Measurements from ENCODE around the gene FSD1L.

The FSD1L gene

DNA sequence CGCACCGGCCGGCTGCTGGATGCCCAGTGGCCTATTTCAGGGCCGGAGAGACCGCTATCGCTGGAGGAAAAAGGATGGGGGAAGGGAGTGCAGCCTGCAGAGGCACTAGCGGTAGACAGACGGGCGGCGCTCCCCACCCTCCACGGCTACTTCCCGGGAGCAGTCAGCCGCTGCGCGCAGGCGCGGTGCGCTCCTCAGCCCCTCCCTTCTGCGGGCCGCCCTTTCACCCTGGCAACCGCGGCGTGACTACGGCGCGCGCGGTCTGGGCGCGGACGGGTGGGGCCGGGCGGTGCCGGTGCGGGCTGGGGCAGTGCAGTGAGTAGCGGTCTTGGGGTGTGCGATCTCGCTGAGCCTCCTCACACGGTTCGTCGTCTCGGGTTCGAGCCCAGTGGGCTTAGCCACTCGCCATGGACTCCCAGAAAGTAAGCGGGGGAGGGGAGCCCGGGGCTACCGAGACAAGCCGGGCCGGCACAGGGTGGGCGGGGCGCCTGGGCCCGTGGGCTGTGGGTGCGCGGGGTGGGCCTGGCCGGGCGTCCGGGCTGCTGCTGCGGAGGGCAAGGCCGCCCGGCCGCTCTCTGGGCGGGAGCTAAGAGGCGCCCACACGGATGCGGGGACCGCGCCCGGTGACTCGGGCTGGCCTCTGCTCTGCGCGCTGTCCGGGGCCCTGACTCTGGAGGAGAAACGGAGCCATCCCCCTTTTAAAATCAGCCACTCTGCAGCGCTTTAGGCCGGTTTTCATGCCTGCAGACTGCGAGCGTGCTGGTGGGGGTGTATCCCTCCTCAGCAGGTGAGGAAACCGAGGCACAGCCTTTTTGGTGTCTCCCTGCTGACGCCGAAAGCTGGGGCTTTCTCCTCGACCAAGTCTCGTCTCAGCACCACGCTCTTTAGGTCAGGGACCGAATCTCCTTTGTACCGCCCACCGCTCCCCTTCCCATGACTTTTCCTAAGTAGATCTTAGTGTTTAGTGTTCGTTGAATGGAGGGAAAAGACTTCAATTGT lies at the start of gene FSD1L:
TSS of gene FSD1L (plus strand) at position 221 of the 999 bp plus-strand sequence. CDS start at position 408, 187 bp downstream.
- DNase-seq: peak; percentile 97

DNA sequence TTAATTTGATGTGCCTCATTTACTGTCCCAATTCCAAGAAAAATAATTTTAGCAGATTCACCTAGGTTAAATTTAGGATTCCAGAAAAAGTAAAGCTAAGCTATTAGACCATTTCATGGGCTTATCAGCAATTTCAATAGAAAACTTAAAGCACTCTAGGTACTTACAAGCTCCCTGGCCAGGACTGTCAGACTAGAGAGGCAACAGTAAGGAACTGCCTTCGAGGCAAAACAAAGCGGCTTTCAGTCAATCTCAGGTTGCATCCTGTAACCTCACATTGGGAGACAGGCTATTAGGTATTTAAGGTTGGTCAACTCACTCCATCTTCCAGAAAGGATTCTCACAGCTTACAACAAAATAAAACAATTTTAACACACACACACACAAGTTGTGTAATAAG lies 48.7 kb upstream of the FSD1L start:
- DNase-seq: no peak

- DNase-seq: no peak
Observed at GRCh38 chr9:105401651-105402050, 46.2 kb upstream of the FSD1L start.

GRCh38 chr9:105403552-105404248 lies 44.1 kb upstream of the FSD1L start:
- no peak for DNase-seq

GRCh38 chr9:105405514-105406131 lies 42.2 kb upstream of the FSD1L start:
- peak; percentile 95 for DNase-seq

DNA sequence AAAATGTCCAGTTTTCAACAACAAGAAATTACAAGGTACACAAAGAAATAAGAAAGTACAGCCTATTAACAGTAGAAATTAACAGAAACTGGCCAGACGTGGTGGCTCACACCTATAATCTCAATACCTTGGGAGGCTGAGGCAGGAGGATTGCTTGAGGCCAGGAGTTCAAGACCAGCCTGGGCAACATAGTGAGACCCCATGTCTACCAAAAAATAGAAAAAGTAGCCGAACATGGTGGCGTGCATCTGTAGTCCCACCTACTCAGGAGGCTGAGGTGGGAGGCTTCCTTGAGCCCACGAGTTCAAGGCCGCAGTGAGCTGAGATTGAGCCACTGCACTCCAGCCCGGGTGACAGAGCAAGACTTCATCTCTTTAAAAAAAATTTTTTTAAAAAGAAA lies 41.5 kb upstream of the FSD1L start:
- no peak for DNase-seq

DNA sequence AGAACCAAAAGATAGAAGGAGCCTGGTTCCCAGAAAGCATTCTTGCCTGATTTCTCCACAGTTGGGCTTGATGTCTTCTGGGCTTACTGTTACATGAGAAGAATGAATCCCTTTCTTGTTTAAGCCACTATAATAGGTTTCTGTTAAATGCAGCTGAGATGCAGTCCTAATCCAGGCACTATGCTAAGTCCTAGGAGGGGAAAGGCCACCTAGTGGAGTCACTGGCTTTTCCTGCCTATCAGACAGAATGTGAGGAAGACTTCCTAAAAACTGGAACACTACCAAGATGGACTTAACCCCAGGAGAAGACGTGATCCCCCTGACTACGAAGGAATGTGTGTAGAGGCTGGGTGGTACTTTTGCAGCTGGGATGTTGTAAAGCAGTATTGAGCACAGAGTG lies 34.3 kb upstream of the FSD1L start:
- peak; percentile 25 for DNase-seq

- DNase-seq: peak; percentile 79
Observed at GRCh38 chr9:105414947-105415661, 32.7 kb upstream of the FSD1L start.

GRCh38 chr9:105415662-105415980 lies 32.2 kb upstream of the FSD1L start:
- DNase-seq: no peak

- no peak for DNase-seq
Observed at GRCh38 chr9:105416840-105417239, 31.0 kb upstream of the FSD1L start.

- peak; percentile 51 for DNase-seq
Observed at GRCh38 chr9:105418588-105419500, 29.0 kb upstream of the FSD1L start.

DNA sequence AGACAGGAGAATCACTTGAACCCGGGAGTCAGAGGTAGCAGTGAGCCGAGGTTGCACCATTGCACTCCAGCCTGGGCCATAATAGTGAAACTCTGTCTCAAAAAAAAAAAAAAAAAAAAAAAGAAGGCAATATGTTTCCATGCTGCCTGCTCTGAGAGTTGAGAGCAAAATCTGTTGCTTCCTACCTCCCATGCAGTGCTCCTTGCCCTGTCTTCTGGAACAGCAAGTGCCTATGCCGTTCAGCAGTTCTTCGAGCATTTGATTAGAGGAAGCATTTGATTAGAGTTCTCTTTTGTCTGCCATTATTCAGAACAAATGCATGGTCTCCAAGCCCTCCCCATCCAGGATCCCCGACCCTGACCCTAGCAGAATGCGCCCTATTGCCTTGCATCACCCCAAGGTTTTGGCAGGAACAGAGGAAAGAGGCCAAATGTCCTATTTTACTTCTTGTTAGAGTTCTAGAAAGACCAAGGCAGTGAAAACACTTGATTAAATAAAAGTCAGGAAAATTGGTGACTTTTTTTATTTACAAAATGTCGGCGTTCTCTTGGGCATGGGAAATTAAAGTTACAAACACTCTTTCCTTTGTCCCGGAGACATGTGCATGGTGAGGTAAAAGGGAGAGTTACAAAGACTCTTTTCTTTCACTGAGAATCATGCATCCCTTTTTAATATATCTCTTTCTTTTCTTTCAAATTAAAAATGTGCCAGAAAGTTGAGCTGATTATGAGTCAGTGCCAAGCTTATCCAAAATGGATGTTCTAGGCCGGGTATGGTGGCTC lies 27.8 kb upstream of the FSD1L start:
- DNase-seq: no peak

- no peak for DNase-seq
Observed at GRCh38 chr9:105421154-105421553, 26.7 kb upstream of the FSD1L start.

DNA sequence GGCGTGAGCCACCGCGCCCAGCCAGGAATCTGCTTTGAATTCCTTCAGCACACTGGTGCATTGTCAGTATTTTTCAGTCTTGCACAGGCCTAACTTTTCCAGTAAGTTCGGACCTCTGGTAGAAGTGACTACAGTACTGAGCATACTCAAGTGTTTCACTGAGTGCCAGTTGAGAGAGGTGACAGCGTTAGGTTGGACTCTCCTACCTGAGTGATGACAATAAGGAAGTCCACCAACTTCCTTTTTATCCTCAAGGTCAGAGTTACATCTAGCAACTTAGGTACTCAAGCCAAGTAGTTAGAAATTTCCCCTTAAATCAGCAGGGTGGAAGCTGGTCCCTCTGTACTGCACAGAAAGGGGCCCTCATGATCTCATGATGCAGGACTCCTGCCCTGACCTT lies 26.0 kb upstream of the FSD1L start:
- DNase-seq: no peak

DNA sequence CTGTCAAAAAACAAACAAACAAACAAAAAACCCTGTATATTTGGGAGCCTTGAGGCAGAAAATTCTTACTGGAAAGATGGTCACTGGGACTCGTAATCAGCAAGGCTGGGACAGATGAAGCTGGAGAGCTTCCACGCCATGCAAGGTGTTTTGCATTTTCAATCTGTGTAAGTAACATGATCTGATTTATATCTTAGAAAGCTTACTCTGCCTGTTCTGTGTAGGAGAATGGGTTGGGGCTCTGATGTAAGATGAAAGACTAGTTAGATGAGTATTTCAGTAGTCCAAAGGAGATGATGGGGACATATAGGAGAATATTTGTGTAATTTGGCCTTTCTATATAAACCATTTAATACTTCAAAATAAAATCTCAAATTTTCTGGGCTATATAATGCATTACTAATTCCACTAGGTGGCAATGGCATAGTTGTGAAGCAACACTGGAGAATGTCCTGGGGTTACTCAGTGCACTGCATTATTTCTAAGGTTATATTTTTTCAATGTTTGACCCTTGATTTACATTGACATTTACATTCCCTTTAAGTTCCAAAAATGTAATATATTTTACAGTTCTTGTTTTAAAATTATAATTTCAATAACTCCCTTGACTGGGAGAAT lies 21.9 kb upstream of the FSD1L start:
- peak; percentile 68 for DNase-seq

- no peak for DNase-seq
Observed at GRCh38 chr9:105426657-105427056, 21.2 kb upstream of the FSD1L start.

DNA sequence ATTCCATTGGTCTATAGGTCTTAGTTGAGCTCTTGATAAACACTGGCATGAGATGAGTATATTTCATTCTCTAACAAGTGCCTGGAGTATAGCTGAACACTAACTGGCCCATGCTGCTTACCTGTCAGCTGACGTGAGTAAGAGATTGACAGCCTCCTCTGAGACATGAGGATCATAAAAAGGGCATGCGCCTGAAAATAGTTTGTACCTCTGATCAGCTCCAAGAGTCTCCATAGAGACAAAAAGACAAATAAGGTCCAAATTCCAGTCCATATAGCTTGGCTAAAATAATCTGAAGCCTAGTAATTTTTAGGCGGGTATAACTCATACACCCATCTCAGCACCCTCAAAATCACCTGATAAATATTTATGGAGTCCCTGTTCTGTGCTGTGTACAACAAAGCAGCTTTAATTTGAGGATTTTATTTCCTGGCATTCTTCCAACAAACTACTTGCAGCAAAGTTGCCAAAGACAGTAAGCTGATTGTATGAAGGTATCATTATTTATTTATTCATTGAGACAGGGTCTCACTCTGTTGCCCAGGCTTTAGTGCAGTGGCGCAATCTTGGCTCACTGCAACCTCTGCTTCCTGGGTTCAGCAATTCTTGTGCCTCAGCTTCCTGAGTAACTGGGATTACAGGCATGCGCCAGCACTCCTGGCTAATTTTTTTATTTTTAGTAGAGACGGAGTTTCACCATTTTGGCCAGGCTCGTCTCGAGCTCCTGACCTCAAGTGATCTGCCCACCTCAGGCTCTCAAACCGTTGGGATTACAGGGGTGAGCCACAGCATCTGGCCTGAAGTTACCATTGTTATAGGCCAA lies 16.2 kb upstream of the FSD1L start:
- no peak for DNase-seq

DNA sequence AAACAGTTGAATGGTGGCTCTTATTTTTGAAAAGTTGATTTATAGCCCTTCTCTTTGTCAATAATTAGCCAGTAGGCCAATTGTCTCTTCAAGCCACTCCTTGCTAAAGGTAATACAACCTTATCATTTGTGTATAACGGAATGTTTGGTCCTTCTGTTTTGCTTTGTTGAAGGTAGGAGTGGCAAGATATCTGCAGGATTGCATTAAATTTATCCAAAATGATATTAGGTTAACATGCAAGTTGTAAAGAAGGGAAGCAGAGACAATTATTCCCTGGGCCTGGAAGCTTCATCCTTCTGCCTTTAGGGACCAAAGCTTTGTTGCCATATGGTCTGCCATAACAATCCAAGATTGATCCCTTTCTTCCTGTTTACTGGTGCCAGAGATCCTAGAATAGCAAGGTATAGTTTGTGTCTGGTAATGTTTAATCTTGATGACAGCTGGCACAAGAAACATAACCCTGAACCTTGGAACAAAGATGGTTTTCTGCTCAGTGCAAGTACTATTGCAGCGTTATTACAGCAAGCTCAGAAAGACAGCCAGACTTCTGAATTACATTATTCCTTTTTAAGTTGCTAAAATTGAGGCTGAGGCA lies 15.5 kb upstream of the FSD1L start:
- no peak for DNase-seq

- DNase-seq: no peak
Observed at GRCh38 chr9:105435453-105435852, 12.4 kb upstream of the FSD1L start.

Data from hematopoietic multipotent progenitor cell treated with erythropoietin and hydrocortisone succinate and interleukin-3 and kit ligand, for 4 days (in vitro differentiated cells).